Mesenchymal stem cell (in vitro differentiated cells and primary cell): ENCODE results near the gene CRISPLD2. TPM values are rescaled to one million over a fixed set of nuclear protein-coding genes. Genes with fewer than 3 reads are reported as not detected.

Experiments
- DNase-seq: peaks from one replicate; pipeline ENCODE4 v3.0.0-alpha.2; 2013
- H2AFZ ChIP-seq: one replicate; pipeline ENCODE4 v1.6.1; 2013; ENCODE audit warnings: low read depth, mild to moderate bottlenecking, control low read depth, inconsistent platforms, low read length, moderate library complexity
- H2AK5ac ChIP-seq: 2 replicates; pipeline ENCODE4 v1.6.1; 2013; ENCODE audit warnings: low read length, moderate library complexity, mild to moderate bottlenecking, inconsistent platforms; ENCODE audit not compliant: severe bottlenecking
- H2BK120ac ChIP-seq: one replicate; pipeline ENCODE4 v1.6.1; 2013; ENCODE audit warnings: low read depth, mild to moderate bottlenecking, inconsistent platforms, low read length, moderate library complexity
- H2BK12ac ChIP-seq, 2 experiments: one replicate each; pipeline ENCODE4 v1.6.1; 2013; ENCODE audit warnings: inconsistent platforms in 2 of 2, low read length in 2 of 2, mild to moderate bottlenecking in 2 of 2, moderate library complexity in 2 of 2, control low read depth in 1 of 2
- H2BK15ac ChIP-seq: one replicate; pipeline ENCODE4 v1.6.1; 2013; ENCODE audit warnings: mild to moderate bottlenecking, low read depth, inconsistent platforms; ENCODE audit not compliant: poor library complexity, severe bottlenecking
- H2BK5ac ChIP-seq: 2 replicates; pipeline ENCODE4 v1.6.1; 2013; ENCODE audit warnings: low read depth, mild to moderate bottlenecking, low read length, control low read depth, inconsistent platforms; ENCODE audit not compliant: poor library complexity, severe bottlenecking
- H3K14ac ChIP-seq, 2 experiments: one replicate each; pipeline ENCODE4 v1.6.1; 2013; ENCODE audit warnings: inconsistent platforms in 2 of 2, low read length in 2 of 2, control low read depth in 1 of 2, mild to moderate bottlenecking in 1 of 2, moderate library complexity in 1 of 2
- H3K18ac ChIP-seq, 2 experiments: one replicate each; pipeline ENCODE4 v1.6.1; 2013; ENCODE audit warnings: inconsistent platforms in 2 of 2, low read length in 2 of 2, control low read depth in 1 of 2, low read depth in 1 of 2, mild to moderate bottlenecking in 1 of 2
- H3K23ac ChIP-seq, 2 experiments: one replicate each; pipeline ENCODE4 v1.6.1; 2013; ENCODE audit warnings: inconsistent platforms in 2 of 2, low read length in 2 of 2, mild to moderate bottlenecking in 2 of 2, moderate library complexity in 2 of 2, control low read depth in 1 of 2
- H3K27ac ChIP-seq: 2 replicates; pipeline ENCODE4 v1.5.1; 2013; ENCODE audit warnings: mild to moderate bottlenecking, moderate library complexity, low read length, control low read depth, inconsistent platforms; ENCODE audit not compliant: poor library complexity, severe bottlenecking
- H3K27me3 ChIP-seq, 2 experiments: 2 replicates each; pipeline versions ENCODE4 v1.6.1 to v1.7.0; 2013; ENCODE audit warnings: low read length in 2 of 2, mild to moderate bottlenecking in 2 of 2, moderate library complexity in 2 of 2, control low read depth in 1 of 2, inconsistent platforms in 1 of 2; ENCODE audit not compliant: control insufficient read depth in 1 of 2, insufficient read depth in 1 of 2
- H3K36me3 ChIP-seq, 2 experiments: 2 replicates each; pipeline versions ENCODE4 v1.6.1 to v1.7.0; 2013; ENCODE audit warnings: low read length in 2 of 2, control low read depth in 1 of 2, inconsistent platforms in 1 of 2, low read depth in 1 of 2, mild to moderate bottlenecking in 1 of 2; ENCODE audit not compliant: insufficient read depth in 2 of 2, control insufficient read depth in 1 of 2
- H3K4ac ChIP-seq, 2 experiments: one replicate each; pipeline ENCODE4 v1.6.1; 2013; ENCODE audit warnings: inconsistent platforms in 2 of 2, low read length in 2 of 2, mild to moderate bottlenecking in 2 of 2, moderate library complexity in 2 of 2, control low read depth in 1 of 2, low read depth in 1 of 2
- H3K4me1 ChIP-seq: 2 replicates; pipeline ENCODE4 v1.6.1; 2013; ENCODE audit warnings: low read depth, low read length, control low read depth; ENCODE audit not compliant: control insufficient read depth, insufficient read depth
- H3K4me2 ChIP-seq: 2 replicates; pipeline ENCODE4 v1.6.1; 2013; ENCODE audit warnings: low read length, mild to moderate bottlenecking, inconsistent platforms; ENCODE audit not compliant: poor library complexity, severe bottlenecking
- H3K4me3 ChIP-seq, 2 experiments: 2 replicates each; pipeline versions ENCODE4 v1.5.1 to v1.7.0; 2013; ENCODE audit warnings: low read length in 2 of 2, mild to moderate bottlenecking in 2 of 2, control low read depth in 1 of 2, low read depth in 1 of 2; ENCODE audit not compliant: insufficient read depth in 1 of 2
- H3K79me1 ChIP-seq: replicated peaks from 2 replicates; pipeline ENCODE4 v1.6.1; 2013; ENCODE audit warnings: mild to moderate bottlenecking, control low read depth, low read length, inconsistent platforms; ENCODE audit not compliant: poor library complexity, severe bottlenecking
- H3K9ac ChIP-seq: 2 replicates; pipeline ENCODE4 v1.7.0; 2013; ENCODE audit warnings: mild to moderate bottlenecking, low read length, moderate library complexity
- H3K9me3 ChIP-seq: 2 replicates; pipeline ENCODE4 v1.7.0; 2013; ENCODE audit warnings: mild to moderate bottlenecking, low read length; ENCODE audit not compliant: control insufficient read depth
- H4K8ac ChIP-seq: one replicate; pipeline ENCODE4 v1.6.1; 2013; ENCODE audit warnings: inconsistent platforms, mild to moderate bottlenecking, low read length, moderate library complexity
- H4K91ac ChIP-seq: one replicate; pipeline ENCODE4 v1.6.1; 2013; ENCODE audit warnings: mild to moderate bottlenecking, low read length, inconsistent platforms
- WGBS: methylation state at CpG from one replicate; pipeline ENCODE4 v1.1.7; 2013; ENCODE audit warnings: mixed read lengths; 5-methylcytosine and 5-hydroxymethylcytosine counted together
- polyA plus RNA-seq, 2 experiments: library from polyadenylated mRNA; stranded (reverse); fragments of 200-250 nt; gene quantifications; one replicate each; pipeline ENCODE4 v1.2.3, GENCODE V29; 2013

Gene CRISPLD2
- 92.2 TPM for polyA plus RNA-seq (2013, experiment 1 of 2)
- polyA plus RNA-seq (2013, experiment 2 of 2): 91.8 TPM

- 5% methylated on average over 52 of the region's 53 CpGs for WGBS
- peak within 1 kb of the TSS in 1 of 2 experiments; percentile 51 for H2BK12ac ChIP-seq
- H3K36me3 ChIP-seq: no peaks in the 10 kb centered on the region
Measured at GRCh38 chr16:84819644-84820304, at the start of gene CRISPLD2. CRISPLD2 (plus strand) TSS chr16:84819985; CDS start chr16:84838496, 18,511 bp downstream.

GRCh38 chr16:84773312-84773711 is 46.5 kb upstream of the CRISPLD2 start:
- WGBS: 95% methylated on average over 10 of the region's 10 CpGs
- no peak overlapping the region for H2BK5ac ChIP-seq
- no peak overlapping the region for H2AFZ ChIP-seq
- H3K18ac ChIP-seq: no peak overlapping the region
- no peaks in the 10 kb centered on the region for H3K4me1 ChIP-seq
- no peak overlapping the region for H3K9ac ChIP-seq
- peaks cover 39% of the 10 kb centered on the region for H3K79me1 ChIP-seq
- no peak overlapping the region for H4K91ac ChIP-seq
- no peak overlapping the region for H3K27ac ChIP-seq
- no peak overlapping the region for H2BK15ac ChIP-seq
- H3K4me3 ChIP-seq: no peak overlapping the region
- H2BK120ac ChIP-seq: no peak overlapping the region
- H2AK5ac ChIP-seq: no peak overlapping the region
- no peak for DNase-seq
- H3K23ac ChIP-seq: peak overlapping the region in 1 of 2 experiments; percentile 46
- H3K14ac ChIP-seq: no peak overlapping the region
- H3K9me3 ChIP-seq: no peaks in the 10 kb centered on the region
- no peak overlapping the region for H4K8ac ChIP-seq
- H2BK12ac ChIP-seq: no peak overlapping the region
- no peak overlapping the region for H3K4me2 ChIP-seq
- H3K36me3 ChIP-seq: peaks cover 76 to 77% of the 10 kb centered on the region in 2 experiments
- no peaks in the 10 kb centered on the region for H3K27me3 ChIP-seq
- no peak overlapping the region for H3K4ac ChIP-seq

More at GRCh38 chr16:84819644-84820304, at the start of gene CRISPLD2:
- peaks cover 3% of the 10 kb centered on the region in 2 experiments for H3K27me3 ChIP-seq
- no peak within 1 kb of the TSS for H2BK120ac ChIP-seq
- peak within 1 kb of the TSS; percentile 91 for H3K4me2 ChIP-seq
- H3K4ac ChIP-seq: no peak within 1 kb of the TSS
- H3K23ac ChIP-seq: peak within 1 kb of the TSS in 1 of 2 experiments; percentile 16
- H4K8ac ChIP-seq: no peak within 1 kb of the TSS
- H3K18ac ChIP-seq: peak within 1 kb of the TSS; percentile 33 to 89
- DNase-seq: peak; percentile 91
- no peak within 1 kb of the TSS for H3K27ac ChIP-seq
- H2AK5ac ChIP-seq: no peak within 1 kb of the TSS
- peaks cover 13% of the 10 kb centered on the region for H3K4me1 ChIP-seq
- no peaks in the 10 kb centered on the region for H3K79me1 ChIP-seq
- no peak within 1 kb of the TSS for H2BK15ac ChIP-seq
- peak within 1 kb of the TSS; percentile 57 for H2AFZ ChIP-seq
- peak within 1 kb of the TSS; percentile 54 to 76 for H3K4me3 ChIP-seq
- no peak within 1 kb of the TSS for H4K91ac ChIP-seq
- no peak within 1 kb of the TSS for H2BK5ac ChIP-seq
- peak within 1 kb of the TSS in 1 of 2 experiments; percentile 89 for H3K14ac ChIP-seq
- no peaks in the 10 kb centered on the region for H3K9me3 ChIP-seq
- peak within 1 kb of the TSS; percentile 58 for H3K9ac ChIP-seq

GRCh38 chr16:84774810-84775209 is 45.0 kb upstream of the CRISPLD2 start:
- no peak overlapping the region for H3K18ac ChIP-seq
- H4K8ac ChIP-seq: no peak overlapping the region
- DNase-seq: peak; percentile 85
- H3K9me3 ChIP-seq: no peaks in the 10 kb centered on the region
- no peak overlapping the region for H2BK12ac ChIP-seq
- H3K27me3 ChIP-seq: no peaks in the 10 kb centered on the region
- H2BK120ac ChIP-seq: no peak overlapping the region
- H3K4me1 ChIP-seq: no peaks in the 10 kb centered on the region
- no peak overlapping the region for H2BK15ac ChIP-seq
- H3K14ac ChIP-seq: no peak overlapping the region
- H2AFZ ChIP-seq: no peak overlapping the region
- peak overlapping the region; percentile 62 for H3K9ac ChIP-seq
- H4K91ac ChIP-seq: no peak overlapping the region
- H3K4me2 ChIP-seq: no peak overlapping the region
- no peak overlapping the region for H2AK5ac ChIP-seq
- H3K4me3 ChIP-seq: no peak overlapping the region
- H3K36me3 ChIP-seq: peaks cover 73 to 79% of the 10 kb centered on the region in 2 experiments
- H3K4ac ChIP-seq: no peak overlapping the region
- 45% methylated on average over 4 of the region's 4 CpGs for WGBS
- peaks cover 33% of the 10 kb centered on the region for H3K79me1 ChIP-seq
- H3K23ac ChIP-seq: no peak overlapping the region
- no peak overlapping the region for H2BK5ac ChIP-seq
- H3K27ac ChIP-seq: no peak overlapping the region

GRCh38 chr16:84775262-84775810 is 44.4 kb upstream of the CRISPLD2 start:
- Histone ChIP-seq H3K27ac (no peak overlapping the region), H2BK12ac (peak overlapping the region in 1 of 2 experiments; percentile 7), H3K4me3 (no peak overlapping the region), H2BK120ac (no peak overlapping the region), H3K4me2 (no peak overlapping the region), H2BK5ac (no peak overlapping the region), H2BK15ac (no peak overlapping the region), H3K23ac (peak overlapping the region in 1 of 2 experiments; percentile 41), H2AFZ (no peak overlapping the region), H3K4me1 (no peaks in the 10 kb centered on the region), H3K27me3 (no peaks in the 10 kb centered on the region), H3K79me1 (peaks cover 34% of the 10 kb centered on the region), H3K14ac (no peak overlapping the region), H4K91ac (peak overlapping the region; percentile 56), H3K36me3 (peaks cover 75 to 79% of the 10 kb centered on the region in 2 experiments), H3K9ac (peak overlapping the region; percentile 62), H3K9me3 (no peaks in the 10 kb centered on the region), H3K4ac (no peak overlapping the region), H3K18ac (no peak overlapping the region), H2AK5ac (no peak overlapping the region), H4K8ac (peak overlapping the region; percentile 2)
- WGBS: 95% methylated on average over 14 of the region's 14 CpGs
- no peak for DNase-seq
